Measurements from ENCODE around the gene CIRBP. TPM values are rescaled to one million over a fixed set of nuclear protein-coding genes. Genes with fewer than 3 reads are reported as not detected.
A peak's percentile ranks its signal among the peaks of the same experiment; 100 is the strongest.

CIRBP gene
- total and polyA plus RNA-seq, 9 of the 15 experiments (the other 6 are each of a cell fraction or from before 2014, with no cell fraction given) = 20.5 to 327 (median 176) TPM

GRCh38 chr19:1269065-1269477 is at the start of gene CIRBP (continued):
- TF ChIP-seq SP1 (CRISPR knock-in tag; IDR thresholded peaks at IDR 0.05) (peak; percentile 96), ZBTB34 (CRISPR knock-in tag; IDR thresholded peaks at IDR 0.05) (no peak), HDAC6 (IDR thresholded peaks at IDR 0.05; ENCODE audit: low read depth, low read length) (no peak), KDM5B (IDR thresholded peaks at IDR 0.05; ENCODE audit: insufficient replicate concordance, low read depth, low read length) (peak; percentile 94), ZNF518B (CRISPR knock-in tag; IDR thresholded peaks at IDR 0.05) (no peak), ZNF592 (IDR thresholded peaks at IDR 0.05) (no peak), FOXA1 (IDR thresholded peaks at IDR 0.05; ENCODE audit: borderline replicate concordance) (no peak), GTF2B (IDR thresholded peaks at IDR 0.05; ENCODE audit: extremely low read depth, insufficient read length) (peak; percentile 95), CTBP1 (IDR thresholded peaks at IDR 0.05; ENCODE audit: borderline replicate concordance) (peak; percentile 62), ZNF347 (CRISPR knock-in tag; IDR thresholded peaks at IDR 0.05; ENCODE audit: low read depth) (no peak), HMGN3 (IDR thresholded peaks at IDR 0.05; ENCODE audit: borderline replicate concordance, extremely low read depth, insufficient read length, low read depth, low read length) (no peak), SREBF2 (CRISPR knock-in tag; IDR thresholded peaks at IDR 0.05) (no peak), XRCC3 (IDR thresholded peaks at IDR 0.05) (no peak), PHF8 (IDR thresholded peaks at IDR 0.05; ENCODE audit: borderline replicate concordance, low read length) (peak; percentile 73; the same call in 1 of the 2 replicates), ZFX (CRISPR knock-in tag; IDR thresholded peaks at IDR 0.05) (peak; percentile 78), ZBTB9 (CRISPR knock-in tag; IDR thresholded peaks at IDR 0.05) (no peak), ZNF263 (CRISPR knock-in tag; IDR thresholded peaks at IDR 0.05; ENCODE audit: borderline replicate concordance) (peak; percentile 5; the same call in 1 of the 2 replicates)

Measured in K562 (cell line).